Ascending aorta (tissue), 2 donors: ENCODE data around the gene ATP5ME. TPM values are rescaled to one million over a fixed set of nuclear protein-coding genes. Genes with fewer than 3 reads are reported as not detected.
"Not testable (repeated sequence)": the region's sequence is repeated elsewhere in the genome, so short reads cannot be mapped to it uniquely, and the experiment has no call there.

Source experiments
- DNase-seq, 2 donors: peaks; one replicate each; pipeline ENCODE4 v3.0.0-alpha.2; 2019; ENCODE audit warnings: low spot score in 2 of 2
- H3K27ac ChIP-seq, 2 donors: fragments of 200-600 bp; sonication (generic); one replicate each; pipeline ENCODE4 v1.5.1; 2016 to 2017; ENCODE audit warnings: mild to moderate bottlenecking in 1 of 2
- H3K27me3 ChIP-seq: fragments of 200-600 bp; sonication (generic); one replicate; pipeline ENCODE4 v1.5.1; 2017
- H3K36me3 ChIP-seq, 2 donors: fragments of 200-600 bp; sonication (generic); one replicate each; pipeline ENCODE4 v1.5.1; 2016
- H3K4me1 ChIP-seq, 2 donors: fragments of 200-600 bp; sonication (generic); one replicate each; pipeline ENCODE4 v1.5.1; 2016 to 2017; ENCODE audit warnings: mild to moderate bottlenecking in 1 of 2
- H3K4me3 ChIP-seq, 2 donors: fragments of 200-600 bp; sonication (generic); one replicate each; pipeline ENCODE4 v1.5.1; 2016 to 2017; ENCODE audit warnings: mild to moderate bottlenecking in 1 of 2
- H3K9me3 ChIP-seq, 2 donors: fragments of 200-600 bp; sonication (generic); one replicate each; pipeline ENCODE4 v1.5.1; 2016
- CTCF ChIP-seq, 3 experiments: fragments of 200-600 bp in 2 of 3; fragments of 450-650 bp in 1 of 3; sonication (generic) in 2 of 3; IDR thresholded peaks; one replicate each; pipeline ENCODE4 v1.5.1; 2016 to 2019; ENCODE audit warnings: antibody characterized with exemption in 3 of 3, mild to moderate bottlenecking in 1 of 3, moderate library complexity in 1 of 3
- intact Hi-C: fragments of 100-400 bp; cut with DNase I; formaldehyde crosslinking; loops from one replicate; pipeline ENCODE4 v1.15.1; 2023
- total RNA-seq: library from RNA; depleted of rRNA; stranded (reverse); fragments of >200 nt; gene quantifications from one replicate; pipeline ENCODE4 v1.1.0, GENCODE V29; 2016

The ATP5ME gene
- total RNA-seq, 1 donor from 2014 or later = not detected

DNA sequence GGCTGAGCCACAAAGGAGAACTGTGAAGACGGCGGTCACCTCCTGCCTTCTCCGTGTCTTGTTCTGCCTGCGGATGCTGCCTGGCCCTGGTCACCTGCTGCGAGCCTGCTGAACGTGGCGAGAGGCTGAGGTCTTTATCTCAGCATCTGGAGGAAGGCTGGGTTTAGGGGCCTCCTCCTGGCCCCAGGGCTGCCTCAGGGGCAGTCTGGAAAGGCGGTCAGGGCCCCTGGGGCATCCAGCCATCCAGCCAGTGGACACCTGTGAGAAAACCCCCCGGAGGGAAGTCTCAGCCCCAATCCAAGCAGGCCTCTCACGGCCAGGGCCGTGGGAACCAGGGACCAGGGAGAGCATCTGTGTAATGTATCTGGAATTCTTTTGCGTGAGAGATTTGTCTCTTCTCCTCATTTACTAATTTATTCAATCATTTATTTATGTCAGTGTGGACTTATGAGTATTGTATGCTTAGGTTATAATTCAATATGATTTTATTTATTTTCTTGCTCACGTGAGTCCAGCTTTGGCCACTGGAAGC lies 37.4 kb downstream of the ATP5ME start:
- H3K36me3 ChIP-seq = no peaks in the 10 kb centered on the region
- H3K27ac ChIP-seq = no peak overlapping the region
- intact Hi-C loops = no loop called here
- no peaks in the 10 kb centered on the region for H3K4me1 ChIP-seq
- DNase-seq = no peak
- TF ChIP-seq CTCF (IDR thresholded peaks at IDR 0.05) = no peak
- no peaks in the 10 kb centered on the region for H3K9me3 ChIP-seq
- H3K27me3 ChIP-seq = no peaks in the 10 kb centered on the region
- H3K4me3 ChIP-seq = no peak overlapping the region

- intact Hi-C loops = no loop called here
These were observed 38.0 kb downstream of the ATP5ME start for GRCh38 chr4:635851-636627.

GRCh38 chr4:635066-635835 lies 38.8 kb downstream of the ATP5ME start:
- H3K36me3 ChIP-seq, H3K27me3 ChIP-seq, H3K27ac ChIP-seq, H3K4me3 ChIP-seq, H3K9me3 ChIP-seq, intact Hi-C loops, H3K4me1 ChIP-seq, DNase-seq: not testable (repeated sequence)

More at GRCh38 chr4:635851-636627, 38.0 kb downstream of the ATP5ME start:
- H3K27ac ChIP-seq = no peak overlapping the region
- DNase-seq = no peak
- H3K36me3 ChIP-seq = no peaks in the 10 kb centered on the region
- no peak overlapping the region for H3K4me3 ChIP-seq
- TF ChIP-seq CTCF (IDR thresholded peaks at IDR 0.05) = no peak
- no peaks in the 10 kb centered on the region for H3K9me3 ChIP-seq
- no peaks in the 10 kb centered on the region for H3K4me1 ChIP-seq
- H3K27me3 ChIP-seq = no peaks in the 10 kb centered on the region

- Histone ChIP-seq H3K27ac (no peak overlapping the region), H3K4me1 (no peaks in the 10 kb centered on the region), H3K36me3 (no peaks in the 10 kb centered on the region), H3K9me3 (no peaks in the 10 kb centered on the region), H3K27me3 (no peaks in the 10 kb centered on the region), H3K4me3 (no peak overlapping the region)
- no peak for TF ChIP-seq CTCF (IDR thresholded peaks at IDR 0.05)
- intact Hi-C loops = no loop called here
- no peak for DNase-seq
These were observed 39.5 kb downstream of the ATP5ME start for GRCh38 chr4:634599-634985.

GRCh38 chr4:633976-634598 lies 40.0 kb downstream of the ATP5ME start:
- no peak for DNase-seq
- intact Hi-C loops = no loop called here
- H3K27me3 ChIP-seq = no peaks in the 10 kb centered on the region

More at GRCh38 chr4:633976-634598, 40.0 kb downstream of the ATP5ME start:
- Histone ChIP-seq H3K4me3 (no peak overlapping the region), H3K9me3 (no peaks in the 10 kb centered on the region), H3K4me1 (no peaks in the 10 kb centered on the region), H3K36me3 (no peaks in the 10 kb centered on the region), H3K27ac (no peak overlapping the region)
- no peak for TF ChIP-seq CTCF (IDR thresholded peaks at IDR 0.05)
